ENCODE measurements around the gene PCYT2.

PCYT2 gene

GRCh38 chr17:81903896-81904599 is 7.2 kb downstream of the PCYT2 start:
- no peak for DNase-seq
- no peak overlapping the region for H3K4me3 ChIP-seq (ENCODE audit: insufficient read depth, low read depth, low read length, poor library complexity, severe bottlenecking)
- H3K36me3 ChIP-seq (ENCODE audit: control insufficient read depth, insufficient read depth, low read length) = peaks cover 33% of the 10 kb centered on the region
- H3K9me3 ChIP-seq (ENCODE audit: control insufficient read depth, low read length) = no peaks in the 10 kb centered on the region
- H3K27me3 ChIP-seq (replicated peaks; ENCODE audit: control insufficient read depth, insufficient read depth, low read length, poor library complexity, severe bottlenecking) = peaks cover 10% of the 10 kb centered on the region
- peaks cover 10% of the 10 kb centered on the region for H3K4me1 ChIP-seq (ENCODE audit: control insufficient read depth, insufficient read depth, low read length, poor library complexity, severe bottlenecking)
- H3K27ac ChIP-seq (ENCODE audit: insufficient read depth, low read length, poor library complexity, severe bottlenecking) = no peak overlapping the region

DNA sequence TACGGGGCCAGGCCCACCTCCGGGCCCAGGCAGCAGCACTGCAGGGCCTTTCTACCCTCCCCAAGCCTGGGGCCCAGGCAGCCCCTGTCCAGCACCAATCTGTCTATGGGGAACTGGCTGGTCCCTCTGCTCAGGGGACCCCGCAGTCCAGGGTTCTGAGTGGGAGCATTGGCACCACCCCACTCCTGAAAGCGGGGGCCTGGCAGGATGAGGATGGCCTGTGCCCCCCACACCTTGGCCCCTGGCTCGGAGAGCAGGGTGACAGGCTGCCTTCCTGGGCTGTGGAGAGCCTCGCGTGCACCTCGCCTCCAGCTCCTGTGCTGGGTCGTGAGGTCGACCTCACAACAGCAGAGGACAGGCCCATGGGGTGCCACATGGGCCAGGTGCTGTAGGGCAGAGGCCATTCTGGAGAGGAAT is 7.8 kb downstream of the PCYT2 start:
- Histone ChIP-seq H3K4me1 (ENCODE audit: control insufficient read depth, insufficient read depth, low read length, poor library complexity, severe bottlenecking) (peaks cover 10% of the 10 kb centered on the region), H3K4me3 (ENCODE audit: insufficient read depth, low read depth, low read length, poor library complexity, severe bottlenecking) (no peak overlapping the region), H3K36me3 (ENCODE audit: control insufficient read depth, insufficient read depth, low read length) (peaks cover 33% of the 10 kb centered on the region), H3K27me3 (replicated peaks; ENCODE audit: control insufficient read depth, insufficient read depth, low read length, poor library complexity, severe bottlenecking) (peaks cover 10% of the 10 kb centered on the region), H3K9me3 (ENCODE audit: control insufficient read depth, low read length) (no peaks in the 10 kb centered on the region), H3K27ac (ENCODE audit: insufficient read depth, low read length, poor library complexity, severe bottlenecking) (no peak overlapping the region)
- no peak for DNase-seq

DNA sequence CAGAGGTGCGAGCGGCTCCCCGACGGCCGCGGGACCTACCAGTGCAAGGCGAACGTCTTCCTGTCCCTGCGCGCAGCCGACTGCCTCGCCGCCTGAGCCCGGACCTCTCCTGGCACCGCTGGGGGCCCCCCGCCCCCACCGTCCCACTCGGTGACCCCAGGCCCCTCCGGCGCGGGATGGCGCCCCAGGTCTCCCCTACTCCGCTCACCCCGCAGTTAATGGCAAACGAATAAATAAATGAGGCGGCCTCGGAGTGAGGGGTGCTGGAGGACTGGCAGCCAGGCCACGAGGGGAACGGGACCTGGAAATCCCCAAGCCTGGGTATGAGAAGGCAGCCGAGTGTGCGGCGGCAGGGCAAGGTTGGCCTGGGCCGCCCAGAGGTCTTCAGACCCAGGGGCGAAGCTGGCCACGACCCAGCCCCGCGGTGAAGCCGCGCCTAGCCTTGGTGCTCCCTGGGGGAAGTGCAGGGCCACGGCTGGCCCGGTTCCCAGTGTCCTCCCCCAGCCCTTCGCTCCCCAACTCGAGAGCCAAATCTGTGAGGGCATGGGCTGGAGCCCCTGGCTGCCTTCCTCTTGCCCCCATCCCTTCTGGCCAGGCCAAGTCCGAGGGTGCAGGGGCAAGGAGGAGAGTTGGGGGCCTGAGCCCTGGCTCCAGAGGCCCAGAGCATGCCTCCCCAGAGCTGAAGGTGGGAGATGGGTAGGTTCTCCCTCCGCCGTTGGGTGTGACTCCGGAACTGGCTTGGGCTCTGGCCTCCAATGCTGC is 8.4 kb downstream of the PCYT2 start:
- H3K36me3 ChIP-seq (ENCODE audit: control insufficient read depth, insufficient read depth, low read length) = peaks cover 39% of the 10 kb centered on the region
- no peak overlapping the region for H3K4me3 ChIP-seq (ENCODE audit: insufficient read depth, low read depth, low read length, poor library complexity, severe bottlenecking)
- no peaks in the 10 kb centered on the region for H3K9me3 ChIP-seq (ENCODE audit: control insufficient read depth, low read length)
- H3K27me3 ChIP-seq (replicated peaks; ENCODE audit: control insufficient read depth, insufficient read depth, low read length, poor library complexity, severe bottlenecking) = peaks cover 10% of the 10 kb centered on the region
- no peak overlapping the region for H3K27ac ChIP-seq (ENCODE audit: insufficient read depth, low read length, poor library complexity, severe bottlenecking)
- DNase-seq = no peak
- peaks cover 10% of the 10 kb centered on the region for H3K4me1 ChIP-seq (ENCODE audit: control insufficient read depth, insufficient read depth, low read length, poor library complexity, severe bottlenecking)

DNA sequence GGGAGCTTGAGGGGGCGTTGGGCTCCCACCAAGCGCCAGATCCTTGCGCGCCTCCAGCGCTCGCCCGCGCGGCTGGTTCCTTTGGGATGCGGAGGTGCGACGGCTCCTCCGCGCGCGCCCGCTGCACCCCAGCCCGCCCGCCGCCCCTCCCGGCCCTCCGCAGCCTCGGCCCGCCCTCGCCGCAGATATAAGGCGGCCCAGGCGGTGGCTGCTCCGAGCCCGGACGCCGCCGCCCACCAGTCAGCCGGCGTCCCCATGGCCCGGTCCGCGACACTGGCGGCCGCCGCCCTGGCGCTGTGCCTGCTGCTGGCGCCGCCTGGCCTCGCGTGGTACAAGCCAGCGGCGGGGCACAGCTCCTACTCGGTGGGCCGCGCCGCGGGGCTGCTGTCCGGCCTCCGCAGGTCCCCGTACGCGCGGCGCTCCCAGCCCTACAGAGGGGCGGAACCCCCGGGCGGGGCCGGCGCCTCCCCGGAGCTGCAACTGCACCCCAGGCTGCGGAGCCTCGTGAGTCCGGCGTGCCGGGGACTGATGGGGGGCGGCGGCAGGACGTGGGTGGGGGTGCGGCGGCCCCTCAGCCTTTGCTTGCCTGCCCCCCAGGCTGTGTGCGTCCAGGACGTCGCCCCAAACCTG is 9.1 kb downstream of the PCYT2 start, which contains the start of gene NPB:
TSS of gene NPB (plus strand) at position 216 of the 630 bp plus-strand sequence. CDS start at position 256, 40 bp downstream.
- no peak for DNase-seq
- Histone ChIP-seq H3K9me3 (ENCODE audit: control insufficient read depth, low read length) (no peaks in the 10 kb centered on the region), H3K27ac (ENCODE audit: insufficient read depth, low read length, poor library complexity, severe bottlenecking) (no peak within 1 kb of the TSS), H3K4me1 (ENCODE audit: control insufficient read depth, insufficient read depth, low read length, poor library complexity, severe bottlenecking) (peaks cover 10% of the 10 kb centered on the region), H3K4me3 (ENCODE audit: insufficient read depth, low read depth, low read length, poor library complexity, severe bottlenecking) (no peak within 1 kb of the TSS), H3K27me3 (replicated peaks; ENCODE audit: control insufficient read depth, insufficient read depth, low read length, poor library complexity, severe bottlenecking) (peaks cover 10% of the 10 kb centered on the region), H3K36me3 (ENCODE audit: control insufficient read depth, insufficient read depth, low read length) (peaks cover 38% of the 10 kb centered on the region)

DNA sequence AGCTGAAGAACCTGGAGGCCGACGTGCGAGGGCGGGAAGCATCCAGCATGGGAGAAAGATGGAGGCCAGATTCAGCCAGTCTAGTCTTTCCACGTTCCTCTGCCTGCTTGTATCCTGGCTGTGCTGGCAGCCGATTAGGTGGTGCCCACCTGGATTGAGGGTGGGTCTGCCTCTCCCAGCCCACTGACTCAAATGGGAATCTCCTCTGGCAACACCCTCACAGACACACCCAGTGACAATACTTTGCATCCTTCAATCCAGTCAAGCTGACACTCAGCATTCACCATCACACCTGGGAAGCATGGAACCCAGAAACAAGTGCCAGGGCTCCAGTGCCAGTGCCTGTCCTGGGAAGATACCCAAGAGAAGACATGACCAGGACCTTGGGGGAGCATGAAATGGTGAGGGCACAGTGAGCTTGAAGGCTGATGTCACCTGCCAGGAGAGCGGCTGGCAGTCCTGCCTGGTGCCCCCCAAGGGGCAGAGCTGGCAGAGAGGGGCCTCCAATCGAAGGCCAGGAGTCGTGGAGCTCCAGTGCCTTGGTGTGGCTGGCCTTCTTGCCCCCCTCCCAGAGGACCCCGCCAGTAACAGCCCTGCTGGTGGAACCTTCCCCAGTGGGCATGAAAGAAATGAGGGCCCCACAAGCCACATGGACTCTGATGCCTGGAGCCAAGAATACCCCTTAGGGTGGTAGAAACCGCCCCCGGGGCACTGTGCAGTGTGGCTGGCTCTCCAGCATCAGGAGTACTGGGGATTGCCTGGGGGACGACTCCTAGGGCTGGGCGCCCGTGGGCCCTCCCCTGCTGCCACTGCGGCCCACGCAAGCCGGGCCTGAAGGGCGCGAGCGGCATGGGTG is 9.8 kb downstream of the PCYT2 start:
- no peak overlapping the region for H3K27ac ChIP-seq (ENCODE audit: insufficient read depth, low read length, poor library complexity, severe bottlenecking)
- peaks cover 31% of the 10 kb centered on the region for H3K36me3 ChIP-seq (ENCODE audit: control insufficient read depth, insufficient read depth, low read length)
- no peak overlapping the region for H3K4me3 ChIP-seq (ENCODE audit: insufficient read depth, low read depth, low read length, poor library complexity, severe bottlenecking)
- no peaks in the 10 kb centered on the region for H3K9me3 ChIP-seq (ENCODE audit: control insufficient read depth, low read length)
- peaks cover 10% of the 10 kb centered on the region for H3K27me3 ChIP-seq (replicated peaks; ENCODE audit: control insufficient read depth, insufficient read depth, low read length, poor library complexity, severe bottlenecking)
- no peak for DNase-seq
- H3K4me1 ChIP-seq (ENCODE audit: control insufficient read depth, insufficient read depth, low read length, poor library complexity, severe bottlenecking) = peaks cover 10% of the 10 kb centered on the region

GRCh38 chr17:81900181-81900820 is 10.9 kb downstream of the PCYT2 start:
- H3K4me3 ChIP-seq (ENCODE audit: insufficient read depth, low read depth, low read length, poor library complexity, severe bottlenecking) = no peak overlapping the region
- peaks cover 10% of the 10 kb centered on the region for H3K4me1 ChIP-seq (ENCODE audit: control insufficient read depth, insufficient read depth, low read length, poor library complexity, severe bottlenecking)
- H3K27ac ChIP-seq (ENCODE audit: insufficient read depth, low read length, poor library complexity, severe bottlenecking) = no peak overlapping the region
- peaks cover 10% of the 10 kb centered on the region for H3K27me3 ChIP-seq (replicated peaks; ENCODE audit: control insufficient read depth, insufficient read depth, low read length, poor library complexity, severe bottlenecking)
- no peak for DNase-seq
- peaks cover 29% of the 10 kb centered on the region for H3K36me3 ChIP-seq (ENCODE audit: control insufficient read depth, insufficient read depth, low read length)
- H3K9me3 ChIP-seq (ENCODE audit: control insufficient read depth, low read length) = no peaks in the 10 kb centered on the region

DNA sequence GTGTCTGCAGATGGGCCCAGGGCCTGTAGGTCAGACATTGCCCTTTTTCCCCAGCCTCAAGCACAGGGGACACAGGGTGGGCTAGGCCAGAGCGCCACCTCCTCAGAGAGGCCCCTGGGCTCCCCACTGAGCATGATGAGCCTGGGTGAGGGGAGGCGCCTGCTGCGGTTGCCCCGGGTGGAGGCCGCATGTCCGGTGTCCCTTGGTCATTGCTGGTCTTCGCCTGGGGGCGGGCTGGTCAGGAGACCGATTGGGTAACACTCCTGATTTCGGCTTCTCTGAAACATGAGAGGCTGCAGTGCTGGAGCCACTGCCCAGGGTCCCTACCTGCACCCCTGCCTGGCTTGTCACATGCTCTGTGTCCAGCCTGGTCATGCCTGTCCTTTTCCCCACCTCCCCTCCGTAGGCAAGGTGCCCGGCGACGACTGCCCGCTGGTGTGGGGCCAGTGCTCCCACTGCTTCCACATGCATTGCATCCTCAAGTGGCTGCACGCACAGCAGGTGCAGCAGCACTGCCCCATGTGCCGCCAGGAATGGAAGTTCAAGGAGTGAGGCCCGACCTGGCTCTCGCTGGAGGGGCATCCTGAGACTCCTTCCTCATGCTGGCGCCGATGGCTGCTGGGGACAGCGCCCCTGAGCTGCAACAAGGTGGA is 11.6 kb downstream of the PCYT2 start:
- no peak overlapping the region for H3K27ac ChIP-seq (ENCODE audit: insufficient read depth, low read length, poor library complexity, severe bottlenecking)
- DNase-seq = no peak
- H3K27me3 ChIP-seq (replicated peaks; ENCODE audit: control insufficient read depth, insufficient read depth, low read length, poor library complexity, severe bottlenecking) = peaks cover 10% of the 10 kb centered on the region
- peaks cover 25% of the 10 kb centered on the region for H3K36me3 ChIP-seq (ENCODE audit: control insufficient read depth, insufficient read depth, low read length)
- H3K9me3 ChIP-seq (ENCODE audit: control insufficient read depth, low read length) = no peaks in the 10 kb centered on the region
- H3K4me1 ChIP-seq (ENCODE audit: control insufficient read depth, insufficient read depth, low read length, poor library complexity, severe bottlenecking) = peaks cover 10% of the 10 kb centered on the region
- H3K4me3 ChIP-seq (ENCODE audit: insufficient read depth, low read depth, low read length, poor library complexity, severe bottlenecking) = no peak overlapping the region

- peaks cover 22% of the 10 kb centered on the region for H3K36me3 ChIP-seq (ENCODE audit: control insufficient read depth, insufficient read depth, low read length)
- H3K9me3 ChIP-seq (ENCODE audit: control insufficient read depth, low read length) = no peaks in the 10 kb centered on the region
- H3K4me3 ChIP-seq (ENCODE audit: insufficient read depth, low read depth, low read length, poor library complexity, severe bottlenecking) = no peak overlapping the region
- no peak overlapping the region for H3K27ac ChIP-seq (ENCODE audit: insufficient read depth, low read length, poor library complexity, severe bottlenecking)
- peaks cover 10% of the 10 kb centered on the region for H3K4me1 ChIP-seq (ENCODE audit: control insufficient read depth, insufficient read depth, low read length, poor library complexity, severe bottlenecking)
- DNase-seq = no peak
- H3K27me3 ChIP-seq (replicated peaks; ENCODE audit: control insufficient read depth, insufficient read depth, low read length, poor library complexity, severe bottlenecking) = peaks cover 10% of the 10 kb centered on the region
Measured at GRCh38 chr17:81898885-81899284, 12.3 kb downstream of the PCYT2 start.
